ENCODE measurements around the gene ELAVL2. TPM values are rescaled to one million over a fixed set of nuclear protein-coding genes. Genes with fewer than 3 reads are reported as not detected.

ELAVL2 gene
- polyA plus RNA-seq, 2 of the 4 experiments (the other 2 are of a cell fraction), result 0.03 to 0.13 TPM

DNA sequence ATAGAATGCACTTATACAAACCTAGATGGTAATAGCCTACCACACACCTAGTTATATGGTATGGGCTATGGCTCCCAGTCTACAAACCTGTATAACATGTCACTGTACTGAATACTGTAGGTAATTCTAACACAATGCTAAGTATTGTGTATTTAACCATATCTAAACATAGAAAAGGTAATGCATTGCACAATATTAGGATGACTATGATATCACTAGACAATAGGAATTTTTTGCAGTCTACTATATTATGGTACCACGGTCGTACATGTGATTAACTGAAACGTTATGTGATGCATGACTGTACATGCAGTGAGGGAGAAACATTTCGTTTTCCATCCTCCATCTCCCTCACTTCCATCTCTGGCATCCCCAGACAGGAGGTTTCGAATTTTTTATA, 130.5 kb downstream of the ELAVL2 start (continued):
- no peak for TF ChIP-seq MAZ (IDR thresholded peaks at IDR 0.05; ENCODE audit: borderline replicate concordance, low read depth, low read length)
- no peak for TF ChIP-seq HOXB5 (CRISPR knock-in tag; IDR thresholded peaks at IDR 0.05)
- TF ChIP-seq ZFP36 (IDR thresholded peaks at IDR 0.05; ENCODE audit: borderline replicate concordance, partially characterized antibody), result no peak
- no peak for TF ChIP-seq TFCP2L1 (CRISPR knock-in tag; IDR thresholded peaks at IDR 0.05)

- TF ChIP-seq RNF2 (IDR thresholded peaks at IDR 0.05; ENCODE audit: borderline replicate concordance, low read depth) (no peak), SMC3 (IDR thresholded peaks at IDR 0.05) (no peak), FOSL2 (IDR thresholded peaks at IDR 0.05) (no peak), FOSL2 (CRISPR knock-in tag; IDR thresholded peaks at IDR 0.05) (no peak), CTCF (IDR thresholded peaks at IDR 0.05) (no peak), KDM1A (IDR thresholded peaks at IDR 0.05; ENCODE audit: low read depth) (no peak), NR3C1 (IDR thresholded peaks at IDR 0.05) (no peak), JUN (IDR thresholded peaks at IDR 0.05) (no peak), CHD2 (IDR thresholded peaks at IDR 0.05; ENCODE audit: low read length, partially characterized antibody) (no peak), RCOR1 (IDR thresholded peaks at IDR 0.05; ENCODE audit: low read depth, low read length) (no peak), FOSB (CRISPR knock-in tag; IDR thresholded peaks at IDR 0.05) (no peak), EHMT2 (IDR thresholded peaks at IDR 0.05; ENCODE audit: low read depth) (no peak), BCL3 (IDR thresholded peaks at IDR 0.05) (no peak)
- TF ChIP-seq, protein P1, sequence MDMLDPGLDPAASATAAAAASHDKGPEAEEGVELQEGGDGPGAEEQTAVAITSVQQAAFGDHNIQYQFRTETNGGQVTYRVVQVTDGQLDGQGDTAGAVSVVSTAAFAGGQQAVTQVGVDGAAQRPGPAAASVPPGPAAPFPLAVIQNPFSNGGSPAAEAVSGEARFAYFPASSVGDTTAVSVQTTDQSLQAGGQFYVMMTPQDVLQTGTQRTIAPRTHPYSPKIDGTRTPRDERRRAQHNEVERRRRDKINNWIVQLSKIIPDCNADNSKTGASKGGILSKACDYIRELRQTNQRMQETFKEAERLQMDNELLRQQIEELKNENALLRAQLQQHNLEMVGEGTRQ (IDR thresholded peaks at IDR 0.05), result no peak
- TF ChIP-seq, protein P2, sequence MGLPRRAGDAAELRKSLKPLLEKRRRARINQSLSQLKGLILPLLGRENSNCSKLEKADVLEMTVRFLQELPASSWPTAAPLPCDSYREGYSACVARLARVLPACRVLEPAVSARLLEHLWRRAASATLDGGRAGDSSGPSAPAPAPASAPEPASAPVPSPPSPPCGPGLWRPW (IDR thresholded peaks at IDR 0.05), result no peak
- no peak for ATAC-seq
- Histone ChIP-seq H3K9me3 (no peaks in the 10 kb centered on the region), H3K4me1 (no peaks in the 10 kb centered on the region), H3K4me2 (no peak overlapping the region), H3K27ac (no peak overlapping the region), H3K4me3 (no peak overlapping the region)
- ChIA-PET POLR2A (no interaction called here), CTCF (no interaction called here)
- 10% methylated on average over 5 of the region's 5 CpGs for WGBS (ENCODE audit: missing lambda C conversion rate)
- no peak for DNase-seq (ENCODE audit: low read depth in 1 of 2, low spot score in 1 of 2)
- no peak for FAIRE-seq
These were observed 132.7 kb downstream of the ELAVL2 start for GRCh38 chr9:23693374-23693773.

- no peak for FAIRE-seq
- Histone ChIP-seq H3K4me3 (no peak overlapping the region), H3K4me2 (no peak overlapping the region), H3K9me3 (no peaks in the 10 kb centered on the region), H3K4me1 (no peaks in the 10 kb centered on the region), H3K27ac (no peak overlapping the region)
- DNase-seq (ENCODE audit: low read depth in 1 of 2, low spot score in 1 of 2), result no peak
- POLR2A ChIA-PET, result no interaction called here
- no peak for ATAC-seq
- WGBS (ENCODE audit: missing lambda C conversion rate), result 0% methylated on average over 1 of the region's 1 CpG
- CTCF ChIA-PET, result no interaction called here
- TF ChIP-seq NR3C1 (IDR thresholded peaks at IDR 0.05) (no peak), GATA3 (IDR thresholded peaks at IDR 0.05; ENCODE audit: borderline replicate concordance) (no peak), KDM5A (IDR thresholded peaks at IDR 0.05) (no peak), HEYL (CRISPR knock-in tag; IDR thresholded peaks at IDR 0.05) (no peak), TP53 (CRISPR knock-in tag; IDR thresholded peaks at IDR 0.05) (no peak), TFCP2L1 (CRISPR knock-in tag; IDR thresholded peaks at IDR 0.05) (no peak), HMGXB4 (CRISPR knock-in tag; IDR thresholded peaks at IDR 0.05; ENCODE audit: borderline replicate concordance) (no peak), CTCF (IDR thresholded peaks at IDR 0.05) (no peak), FOSB (CRISPR knock-in tag; IDR thresholded peaks at IDR 0.05) (no peak), RARB (CRISPR knock-in tag; IDR thresholded peaks at IDR 0.05) (no peak), HOXB5 (CRISPR knock-in tag; IDR thresholded peaks at IDR 0.05) (no peak), RAD21 (conservative IDR thresholded peaks at IDR 0.05 in 1 of 2, IDR thresholded peaks at IDR 0.05 in 1 of 2) (no peak)
- TF ChIP-seq, protein P1 (IDR thresholded peaks at IDR 0.05), result no peak
These were observed 139.1 kb downstream of the ELAVL2 start for GRCh38 chr9:23686896-23687295.
